SK-N-SH (cell line): ENCODE results near the gene RPSA. TPM values are rescaled to one million over a fixed set of nuclear protein-coding genes. Genes with fewer than 3 reads are reported as not detected.
A peak's percentile ranks its signal among the peaks of the same experiment; 100 is the strongest.

Experiments
- CTCF ChIA-PET: fragments of 300-600, 350-600 bp; formaldehyde crosslinking; extraction: SDS; loops from one replicate; lab custom pipeline; 2021; lab: Yijun Ruan, JAX
- POLR2A ChIA-PET: fragments of 350-600 bp; sonication (Branson Sonifier 250); formaldehyde crosslinking; extraction: SDS; loops from one replicate; lab custom pipeline; 2020; ENCODE audit warnings: antibody characterized with exemption, inconsistent platforms; lab: Yijun Ruan, JAX
- DNase-seq: peaks from one replicate; pipeline ENCODE4 v3.0.0; 2012
- H2AFZ ChIP-seq: fragments of 200-600 bp; sonication (generic); 2 replicates; pipeline ENCODE4 v1.8.1; 2016; ENCODE audit warnings: antibody characterized with exemption, mild to moderate bottlenecking, low read depth
- H3F3A ChIP-seq: fragments of 200-600 bp; sonication (generic); replicated peaks from 2 replicates; pipeline ENCODE3; 2016; ENCODE audit warnings: antibody characterized with exemption, mild to moderate bottlenecking; ENCODE audit not compliant: insufficient read depth
- H3K27ac ChIP-seq, 2 experiments: fragments of 200-500 bp in 1 of 2; fragments of 200-600 bp in 1 of 2; sonication (Bioruptor generic) in 1 of 2; sonication (generic), shearing (Covaris generic) in 1 of 2; 2 replicates each; pipeline versions ENCODE4 v1.5.1 to v1.6.1; 2014 to 2016; ENCODE audit warnings: low read depth in 2 of 2, inconsistent platforms in 1 of 2, low read length in 1 of 2, mild to moderate bottlenecking in 1 of 2, mixed read lengths in 1 of 2
- H3K27me3 ChIP-seq: fragments of 200-600 bp; sonication (generic), shearing (Covaris generic); 2 replicates; pipeline ENCODE4 v1.6.1; 2016; ENCODE audit warnings: mixed run types; ENCODE audit not compliant: insufficient read depth
- H3K36me3 ChIP-seq, 2 experiments: fragments of 200-500 bp in 1 of 2; fragments of 200-600 bp in 1 of 2; sonication (Bioruptor generic) in 1 of 2; sonication (generic) in 1 of 2; replicated peaks in 1 of 2; 2 replicates each; pipeline versions ENCODE3 to v1.5.1; 2014 to 2016; ENCODE audit warnings: low read length in 1 of 2, mild to moderate bottlenecking in 1 of 2; ENCODE audit not compliant: insufficient read depth in 2 of 2, control insufficient read depth in 1 of 2
- H3K4me1 ChIP-seq, 2 experiments: fragments of 200-500 bp in 1 of 2; fragments of 200-600 bp in 1 of 2; sonication (Bioruptor generic) in 1 of 2; sonication (generic), shearing (Covaris generic) in 1 of 2; 2 replicates each; pipeline versions ENCODE4 v1.5.1 to v1.6.1; 2014 to 2016; ENCODE audit warnings: low read depth in 1 of 2, low read length in 1 of 2, mixed run types in 1 of 2; ENCODE audit not compliant: insufficient read depth in 2 of 2, control insufficient read depth in 1 of 2
- H3K4me2 ChIP-seq: fragments of 200-600 bp; sonication (generic), shearing (Covaris generic); 2 replicates; pipeline ENCODE4 v1.6.1; 2017; ENCODE audit warnings: mixed run types
- H3K4me3 ChIP-seq, 2 experiments: fragments of 200-500 bp in 1 of 2; fragments of 200-600 bp in 1 of 2; sonication (Bioruptor generic) in 1 of 2; sonication (generic), shearing (Covaris generic) in 1 of 2; 2 replicates each; pipeline versions ENCODE4 v1.5.1 to v1.8.1; 2014 to 2016; ENCODE audit warnings: low read depth in 2 of 2, inconsistent platforms in 1 of 2, low read length in 1 of 2, mild to moderate bottlenecking in 1 of 2, mixed read lengths in 1 of 2, moderate library complexity in 1 of 2
- H3K79me2 ChIP-seq: fragments of 200-600 bp; sonication (generic); 2 replicates; pipeline ENCODE4 v1.8.1; 2017; ENCODE audit warnings: mild to moderate bottlenecking; ENCODE audit not compliant: insufficient read depth
- H3K9ac ChIP-seq: fragments of 200-600 bp; sonication (generic); 2 replicates; pipeline ENCODE4 v1.6.1; 2017; ENCODE audit warnings: mixed run types
- H3K9me2 ChIP-seq: fragments of 200-600 bp; sonication (generic); 2 replicates; pipeline ENCODE4 v1.6.1; 2017; ENCODE audit warnings: mixed run types
- H3K9me3 ChIP-seq: fragments of 200-600 bp; sonication (generic); 2 replicates; pipeline ENCODE4 v1.6.1; 2017; ENCODE audit warnings: mixed run types, mild to moderate bottlenecking, moderate library complexity
- H4K20me1 ChIP-seq: fragments of 200-600 bp; sonication (generic); 2 replicates; pipeline ENCODE4 v1.6.1; 2017; ENCODE audit warnings: mild to moderate bottlenecking, mixed run types; ENCODE audit not compliant: insufficient read depth
- CHD2 ChIP-seq: fragments of 150-350 bp; IDR thresholded peaks from 2 replicates; pipeline ENCODE4 v1.6.1; 2018; ENCODE audit warnings: low read length; ENCODE audit not compliant: partially characterized antibody
- ELF1 ChIP-seq: IDR thresholded peaks from 2 replicates; pipeline ENCODE4 v1.4.0; 2012
- EP300 ChIP-seq, 2 experiments: IDR thresholded peaks; 2 replicates each; pipeline versions ENCODE4 v1.4.0 to v1.6.1; 2012; ENCODE audit warnings: borderline replicate concordance in 1 of 2, low read depth in 1 of 2, low read length in 1 of 2
- GABPA ChIP-seq: IDR thresholded peaks from 2 replicates; pipeline ENCODE4 v1.4.0; 2012; ENCODE audit warnings: low read depth, mild to moderate bottlenecking
- GATA2 ChIP-seq: sonication (generic); formaldehyde crosslinking; IDR thresholded peaks from 2 replicates; pipeline ENCODE4 v1.5.0; 2020; ENCODE audit warnings: mild to moderate bottlenecking, missing genetic modification reagents
- JUND ChIP-seq: IDR thresholded peaks from 2 replicates; pipeline ENCODE4 v1.4.0; 2012
- MAX ChIP-seq: IDR thresholded peaks from 2 replicates; pipeline ENCODE4 v1.4.0; 2012; ENCODE audit warnings: low read depth
- MXI1 ChIP-seq: IDR thresholded peaks from 2 replicates; pipeline ENCODE4 v1.6.1; 2012; ENCODE audit warnings: mild to moderate bottlenecking, low read depth, low read length, improper control_type of control experiment
- NFIC ChIP-seq: IDR thresholded peaks from 2 replicates; pipeline ENCODE4 v1.4.0; 2012; ENCODE audit warnings: borderline replicate concordance
- NRF1 ChIP-seq: IDR thresholded peaks from 2 replicates; pipeline ENCODE4 v1.6.1; 2012; ENCODE audit warnings: low read depth, mild to moderate bottlenecking, low read length
- RAD21 ChIP-seq: IDR thresholded peaks from 2 replicates; pipeline ENCODE4 v1.6.1; 2012; ENCODE audit warnings: mild to moderate bottlenecking, low read length
- SIN3A ChIP-seq: IDR thresholded peaks from 2 replicates; pipeline ENCODE4 v1.6.1; 2012; ENCODE audit warnings: low read depth, mild to moderate bottlenecking, low read length, moderate library complexity, borderline replicate concordance
- TEAD4 ChIP-seq: IDR thresholded peaks from 2 replicates; pipeline ENCODE4 v1.4.0; 2012; ENCODE audit warnings: mild to moderate bottlenecking, borderline replicate concordance; ENCODE audit not compliant: insufficient read depth
- YY1 ChIP-seq: IDR thresholded peaks from 2 replicates; pipeline ENCODE4 v1.4.0; 2012; ENCODE audit warnings: low read depth, mild to moderate bottlenecking
- WGBS: methylation state at CpG from one replicate; pipeline ENCODE4 v1.1.6; 2017; ENCODE audit warnings: low lambda C conversion rate; 5-methylcytosine and 5-hydroxymethylcytosine counted together
- polyA plus RNA-seq, 3 experiments: library from polyadenylated mRNA; depleted of rRNA; stranded (reverse); fragments of >200 nt; gene quantifications; 2 replicates each; pipeline ENCODE4 v1.2.3, GENCODE V29; 2012
- TF ChIP-seq, protein P1 (sequence below): IDR thresholded peaks from 2 replicates; pipeline ENCODE4 v1.6.1; 2012; ENCODE audit warnings: mild to moderate bottlenecking, low read depth, low read length, moderate library complexity
- TF ChIP-seq, protein P2 (sequence below): fragments of 150-350 bp; IDR thresholded peaks from 2 replicates; pipeline ENCODE4 v1.6.1; 2016; ENCODE audit warnings: mild to moderate bottlenecking, low read depth, low read length
- TF ChIP-seq, protein P3 (sequence below): fragments of 150-350 bp; IDR thresholded peaks from 2 replicates; pipeline ENCODE4 v1.6.1; 2017; ENCODE audit warnings: antibody characterized with exemption, low read length, low read depth, borderline replicate concordance
- TF ChIP-seq, protein P4 (sequence below): IDR thresholded peaks from 2 replicates; pipeline ENCODE4; 2012

Gene RPSA
- polyA plus RNA-seq, 1 of the 3 experiments (the other 2 are of a cell fraction), result 2,958 TPM

- Histone ChIP-seq H3K9ac (peak overlapping the region; percentile 89; the same call in 1 of the 2 replicates), H3K79me2 (peaks cover 50% of the 10 kb centered on the region), H3K9me2 (no peaks in the 10 kb centered on the region), H3K4me2 (peak overlapping the region; percentile 76), H3F3A (peaks cover 67% of the 10 kb centered on the region), H3K9me3 (no peaks in the 10 kb centered on the region), H4K20me1 (peaks cover 59% of the 10 kb centered on the region), H3K27ac (peak overlapping the region; percentile 27 to 35; a peak in 2 of 4 replicates), H3K27me3 (no peaks in the 10 kb centered on the region), H3K4me3 (peak overlapping the region; percentile 73 to 88), H2AFZ (no peak overlapping the region), H3K4me1 (peaks cover 9 to 25% of the 10 kb centered on the region in 2 experiments), H3K36me3 (peaks cover 56 to 59% of the 10 kb centered on the region in 2 experiments)
- ChIA-PET POLR2A (interaction anchor here (2.5 kb wide), 1 partner anchor 8 kb away, joined by 11 read pairs; no protein-coding TSS in a partner anchor), CTCF (interaction anchor here (1.0 to 1.2 kb wide), 2 partner anchors 9 to 39 kb away, joined by 4 to 5 read pairs; no protein-coding TSS in a partner anchor)
- DNase-seq, result no peak
- TF ChIP-seq NFIC (no peak), CHD2 (no peak), JUND (no peak)
- WGBS, result 86% methylated on average over 21 of the region's 21 CpGs
These were observed 2.2 kb downstream of the RPSA start for GRCh38 chr3:39408493-39409372.

DNA sequence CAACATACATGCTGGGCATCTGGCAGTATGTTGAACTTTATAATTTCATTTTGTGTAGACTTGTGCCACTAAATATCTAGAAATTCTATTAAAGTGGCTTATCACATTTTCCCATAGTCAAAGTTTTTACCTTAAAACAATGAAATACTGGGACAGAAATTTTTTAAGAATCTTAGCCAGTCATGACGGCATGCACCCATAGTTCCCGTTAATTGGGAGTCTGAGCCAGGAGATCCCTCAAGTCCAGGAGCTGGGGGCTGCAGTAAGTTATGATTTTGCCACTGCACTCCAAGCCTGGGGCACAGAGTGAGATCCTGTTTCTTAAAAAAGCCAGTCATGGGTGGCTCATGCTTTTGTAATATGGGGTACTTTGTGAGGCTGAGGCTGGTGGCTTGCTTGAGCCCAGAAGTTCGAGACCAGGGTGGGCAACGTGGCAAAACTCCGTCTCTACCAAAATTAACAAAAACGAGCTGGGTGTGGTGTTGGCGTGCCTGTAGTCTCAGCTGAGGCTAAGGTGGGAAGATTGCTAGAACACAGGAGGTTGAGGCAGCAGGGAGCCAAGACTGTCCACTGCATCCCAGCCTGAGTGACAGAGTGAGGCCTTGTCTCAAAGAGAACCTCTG, 3.1 kb downstream of the RPSA start:
- Histone ChIP-seq H2AFZ (no peak overlapping the region), H3K9me2 (no peaks in the 10 kb centered on the region), H3K79me2 (peaks cover 50% of the 10 kb centered on the region), H3K4me3 (no peak overlapping the region; a peak in 1 of 4 replicates), H3K27me3 (no peaks in the 10 kb centered on the region), H3K27ac (peak overlapping the region in 1 of 2 experiments; percentile 27; a peak in 2 of 4 replicates), H3K4me2 (peak overlapping the region; percentile 55), H3K4me1 (peaks cover 9 to 25% of the 10 kb centered on the region in 2 experiments), H3K9me3 (no peaks in the 10 kb centered on the region), H3F3A (peaks cover 68% of the 10 kb centered on the region), H4K20me1 (peaks cover 63% of the 10 kb centered on the region), H3K9ac (peak overlapping the region; percentile 10; the same call in 1 of the 2 replicates), H3K36me3 (peaks cover 59 to 65% of the 10 kb centered on the region in 2 experiments)
- DNase-seq, result no peak
- POLR2A ChIA-PET, result interaction anchor here (0.7 kb wide), 1 partner anchor 795 kb away, joined by 3 read pairs; no protein-coding TSS in a partner anchor
- TF ChIP-seq, protein P1, sequence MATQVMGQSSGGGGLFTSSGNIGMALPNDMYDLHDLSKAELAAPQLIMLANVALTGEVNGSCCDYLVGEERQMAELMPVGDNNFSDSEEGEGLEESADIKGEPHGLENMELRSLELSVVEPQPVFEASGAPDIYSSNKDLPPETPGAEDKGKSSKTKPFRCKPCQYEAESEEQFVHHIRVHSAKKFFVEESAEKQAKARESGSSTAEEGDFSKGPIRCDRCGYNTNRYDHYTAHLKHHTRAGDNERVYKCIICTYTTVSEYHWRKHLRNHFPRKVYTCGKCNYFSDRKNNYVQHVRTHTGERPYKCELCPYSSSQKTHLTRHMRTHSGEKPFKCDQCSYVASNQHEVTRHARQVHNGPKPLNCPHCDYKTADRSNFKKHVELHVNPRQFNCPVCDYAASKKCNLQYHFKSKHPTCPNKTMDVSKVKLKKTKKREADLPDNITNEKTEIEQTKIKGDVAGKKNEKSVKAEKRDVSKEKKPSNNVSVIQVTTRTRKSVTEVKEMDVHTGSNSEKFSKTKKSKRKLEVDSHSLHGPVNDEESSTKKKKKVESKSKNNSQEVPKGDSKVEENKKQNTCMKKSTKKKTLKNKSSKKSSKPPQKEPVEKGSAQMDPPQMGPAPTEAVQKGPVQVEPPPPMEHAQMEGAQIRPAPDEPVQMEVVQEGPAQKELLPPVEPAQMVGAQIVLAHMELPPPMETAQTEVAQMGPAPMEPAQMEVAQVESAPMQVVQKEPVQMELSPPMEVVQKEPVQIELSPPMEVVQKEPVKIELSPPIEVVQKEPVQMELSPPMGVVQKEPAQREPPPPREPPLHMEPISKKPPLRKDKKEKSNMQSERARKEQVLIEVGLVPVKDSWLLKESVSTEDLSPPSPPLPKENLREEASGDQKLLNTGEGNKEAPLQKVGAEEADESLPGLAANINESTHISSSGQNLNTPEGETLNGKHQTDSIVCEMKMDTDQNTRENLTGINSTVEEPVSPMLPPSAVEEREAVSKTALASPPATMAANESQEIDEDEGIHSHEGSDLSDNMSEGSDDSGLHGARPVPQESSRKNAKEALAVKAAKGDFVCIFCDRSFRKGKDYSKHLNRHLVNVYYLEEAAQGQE, result no peak
- no peak for TF ChIP-seq GABPA
- TF ChIP-seq NFIC, result no peak
- TF ChIP-seq ELF1, result no peak
- no peak for TF ChIP-seq TEAD4
- no peak for TF ChIP-seq SIN3A
- no peak for TF ChIP-seq MXI1
- no peak for TF ChIP-seq EP300 (IDR thresholded peaks at IDR 0.05; ENCODE audit: borderline replicate concordance in 1 of 2, low read depth in 1 of 2, low read length in 1 of 2)
- no peak for TF ChIP-seq NRF1
- TF ChIP-seq YY1, result no peak
- TF ChIP-seq RAD21, result no peak
- TF ChIP-seq, protein P2, sequence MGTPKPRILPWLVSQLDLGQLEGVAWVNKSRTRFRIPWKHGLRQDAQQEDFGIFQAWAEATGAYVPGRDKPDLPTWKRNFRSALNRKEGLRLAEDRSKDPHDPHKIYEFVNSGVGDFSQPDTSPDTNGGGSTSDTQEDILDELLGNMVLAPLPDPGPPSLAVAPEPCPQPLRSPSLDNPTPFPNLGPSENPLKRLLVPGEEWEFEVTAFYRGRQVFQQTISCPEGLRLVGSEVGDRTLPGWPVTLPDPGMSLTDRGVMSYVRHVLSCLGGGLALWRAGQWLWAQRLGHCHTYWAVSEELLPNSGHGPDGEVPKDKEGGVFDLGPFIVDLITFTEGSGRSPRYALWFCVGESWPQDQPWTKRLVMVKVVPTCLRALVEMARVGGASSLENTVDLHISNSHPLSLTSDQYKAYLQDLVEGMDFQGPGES, result no peak
- TF ChIP-seq, protein P3, sequence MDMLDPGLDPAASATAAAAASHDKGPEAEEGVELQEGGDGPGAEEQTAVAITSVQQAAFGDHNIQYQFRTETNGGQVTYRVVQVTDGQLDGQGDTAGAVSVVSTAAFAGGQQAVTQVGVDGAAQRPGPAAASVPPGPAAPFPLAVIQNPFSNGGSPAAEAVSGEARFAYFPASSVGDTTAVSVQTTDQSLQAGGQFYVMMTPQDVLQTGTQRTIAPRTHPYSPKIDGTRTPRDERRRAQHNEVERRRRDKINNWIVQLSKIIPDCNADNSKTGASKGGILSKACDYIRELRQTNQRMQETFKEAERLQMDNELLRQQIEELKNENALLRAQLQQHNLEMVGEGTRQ, result no peak
- TF ChIP-seq MAX, result no peak
- TF ChIP-seq GATA2 (CRISPR knock-in tag), result no peak
- TF ChIP-seq, protein P4, sequence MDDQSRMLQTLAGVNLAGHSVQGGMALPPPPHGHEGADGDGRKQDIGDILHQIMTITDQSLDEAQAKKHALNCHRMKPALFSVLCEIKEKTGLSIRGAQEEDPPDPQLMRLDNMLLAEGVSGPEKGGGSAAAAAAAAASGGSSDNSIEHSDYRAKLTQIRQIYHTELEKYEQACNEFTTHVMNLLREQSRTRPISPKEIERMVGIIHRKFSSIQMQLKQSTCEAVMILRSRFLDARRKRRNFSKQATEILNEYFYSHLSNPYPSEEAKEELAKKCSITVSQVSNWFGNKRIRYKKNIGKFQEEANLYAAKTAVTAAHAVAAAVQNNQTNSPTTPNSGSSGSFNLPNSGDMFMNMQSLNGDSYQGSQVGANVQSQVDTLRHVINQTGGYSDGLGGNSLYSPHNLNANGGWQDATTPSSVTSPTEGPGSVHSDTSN, result no peak
- WGBS, result 75% methylated on average over 7 of the region's 7 CpGs
- CTCF ChIA-PET, result interaction anchor here (1.2 kb wide), 1 partner anchor 8 kb away, joined by 5 read pairs; no protein-coding TSS in a partner anchor
